22Rv1 (cell line): Measurements from ENCODE around the gene RIPPLY3.

Experiments used
- ZFX ChIP-seq: fragments of 450-650 bp; IDR thresholded peaks from 2 replicates; pipeline ENCODE4 v1.6.1; 2017; ENCODE audit warnings: antibody characterized with exemption, borderline replicate concordance
- TF ChIP-seq, protein P1 (sequence below): fragments of 450-650 bp; IDR thresholded peaks from 2 replicates; pipeline ENCODE4 v1.5.1; 2017; ENCODE audit warnings: mild to moderate bottlenecking

DNA sequence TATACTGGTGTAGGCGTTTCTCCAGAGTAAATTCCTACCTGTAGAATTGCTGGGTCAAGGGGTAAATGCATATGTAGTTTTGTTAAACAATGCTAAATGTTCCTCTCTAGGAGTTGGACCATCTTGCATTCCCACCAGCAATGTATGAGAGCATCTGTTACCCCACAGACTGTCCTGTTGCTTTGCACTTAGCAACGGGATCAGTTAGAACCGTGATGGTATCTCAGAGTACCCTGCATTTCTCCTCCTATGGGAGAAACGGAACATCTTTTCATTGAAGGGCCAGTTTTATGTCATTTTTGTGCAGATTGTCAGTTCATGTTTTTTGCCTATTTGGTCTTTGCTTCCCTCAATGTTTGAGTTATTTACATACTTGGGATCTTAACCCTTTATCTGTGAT is 18.0 kb upstream of the RIPPLY3 start:
- TF ChIP-seq, protein P1, sequence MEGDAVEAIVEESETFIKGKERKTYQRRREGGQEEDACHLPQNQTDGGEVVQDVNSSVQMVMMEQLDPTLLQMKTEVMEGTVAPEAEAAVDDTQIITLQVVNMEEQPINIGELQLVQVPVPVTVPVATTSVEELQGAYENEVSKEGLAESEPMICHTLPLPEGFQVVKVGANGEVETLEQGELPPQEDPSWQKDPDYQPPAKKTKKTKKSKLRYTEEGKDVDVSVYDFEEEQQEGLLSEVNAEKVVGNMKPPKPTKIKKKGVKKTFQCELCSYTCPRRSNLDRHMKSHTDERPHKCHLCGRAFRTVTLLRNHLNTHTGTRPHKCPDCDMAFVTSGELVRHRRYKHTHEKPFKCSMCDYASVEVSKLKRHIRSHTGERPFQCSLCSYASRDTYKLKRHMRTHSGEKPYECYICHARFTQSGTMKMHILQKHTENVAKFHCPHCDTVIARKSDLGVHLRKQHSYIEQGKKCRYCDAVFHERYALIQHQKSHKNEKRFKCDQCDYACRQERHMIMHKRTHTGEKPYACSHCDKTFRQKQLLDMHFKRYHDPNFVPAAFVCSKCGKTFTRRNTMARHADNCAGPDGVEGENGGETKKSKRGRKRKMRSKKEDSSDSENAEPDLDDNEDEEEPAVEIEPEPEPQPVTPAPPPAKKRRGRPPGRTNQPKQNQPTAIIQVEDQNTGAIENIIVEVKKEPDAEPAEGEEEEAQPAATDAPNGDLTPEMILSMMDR: no peak
- no peak for TF ChIP-seq ZFX
